GM12875 (cell line): ENCODE measurements around the gene MYBPC2.

Experiments
- H3K4me3 ChIP-seq: one replicate; pipeline ENCODE4 v1.5.1; 2011; ENCODE audit warnings: low read depth, low read length, control low read depth
- CTCF ChIP-seq: IDR thresholded peaks from 2 replicates; pipeline ENCODE4 v1.5.1; 2011; ENCODE audit warnings: low read depth, mild to moderate bottlenecking, control low read depth, inconsistent platforms, low read length, moderate library complexity, borderline replicate concordance; ENCODE audit not compliant: insufficient read depth

Gene MYBPC2

GRCh38 chr19:50493171-50493570 lies 60.5 kb downstream of the MYBPC2 start:
- no peak overlapping the region for H3K4me3 ChIP-seq
- no peak for TF ChIP-seq CTCF

DNA sequence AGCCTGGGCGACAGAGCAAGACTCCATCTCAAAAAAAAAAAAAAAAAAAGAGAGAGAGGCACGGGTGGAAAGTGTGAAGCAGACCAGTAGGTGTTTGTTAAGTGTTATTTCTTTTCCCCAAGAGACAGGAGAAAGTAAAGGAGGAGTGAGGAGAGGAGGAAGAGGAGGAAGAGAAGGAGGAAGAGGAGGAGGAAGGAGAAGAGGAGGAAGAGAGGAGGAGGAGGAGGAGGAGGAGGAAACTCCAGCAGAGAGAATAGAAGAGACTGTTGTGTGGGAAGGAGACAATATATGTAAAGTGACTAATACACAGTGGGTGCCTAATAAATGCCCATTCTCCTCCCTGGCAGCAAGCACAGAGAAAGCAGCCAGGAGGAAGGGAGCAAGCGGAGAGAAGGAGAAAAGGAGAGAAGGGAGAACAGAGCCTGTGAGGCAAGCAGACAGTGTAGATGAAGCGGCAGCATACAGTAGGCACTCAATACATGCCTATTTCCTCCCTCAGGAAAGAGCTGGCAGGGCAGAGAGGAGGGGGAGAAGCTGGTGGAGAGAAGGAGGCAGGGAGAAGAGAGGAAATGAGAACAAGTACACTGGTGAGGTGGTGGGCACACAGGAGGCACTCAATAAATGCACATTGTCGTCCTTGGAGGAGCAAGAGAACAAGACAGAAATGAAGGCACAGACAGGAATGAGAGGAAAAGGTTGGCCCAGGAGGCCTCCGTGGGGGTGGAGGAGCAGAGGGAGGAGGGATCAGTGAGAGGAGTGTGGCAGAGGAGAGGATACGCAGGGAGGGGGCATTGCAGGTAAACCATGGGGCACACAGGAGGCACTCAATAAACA lies 61.7 kb downstream of the MYBPC2 start:
- no peak overlapping the region for H3K4me3 ChIP-seq
- TF ChIP-seq CTCF = no peak

DNA sequence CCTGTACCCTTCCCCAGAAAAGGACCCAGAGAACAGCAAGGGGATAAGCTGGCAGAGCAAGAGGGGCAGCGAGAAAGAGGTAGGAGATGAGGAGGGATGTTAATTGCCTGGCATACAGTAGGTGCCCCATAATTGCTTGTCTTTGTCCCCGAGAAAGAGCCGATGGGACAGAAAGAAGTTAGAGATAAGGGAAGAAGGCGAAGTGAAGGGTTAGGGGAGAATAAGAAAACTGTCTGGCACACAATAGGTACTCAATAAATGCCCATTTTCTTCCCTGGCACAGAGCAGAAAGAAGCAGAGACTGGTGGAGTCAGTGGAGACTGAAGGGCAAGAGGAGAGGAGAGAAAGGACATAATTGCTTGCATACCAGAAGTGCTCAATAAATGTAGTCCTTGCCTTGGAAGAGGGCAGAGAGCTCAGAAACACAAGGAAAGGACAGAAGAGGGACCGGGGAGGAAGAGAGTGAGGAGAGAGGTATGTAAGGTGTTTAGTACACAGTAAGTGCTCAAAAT lies 62.4 kb downstream of the MYBPC2 start:
- TF ChIP-seq CTCF = no peak
- no peak overlapping the region for H3K4me3 ChIP-seq

DNA sequence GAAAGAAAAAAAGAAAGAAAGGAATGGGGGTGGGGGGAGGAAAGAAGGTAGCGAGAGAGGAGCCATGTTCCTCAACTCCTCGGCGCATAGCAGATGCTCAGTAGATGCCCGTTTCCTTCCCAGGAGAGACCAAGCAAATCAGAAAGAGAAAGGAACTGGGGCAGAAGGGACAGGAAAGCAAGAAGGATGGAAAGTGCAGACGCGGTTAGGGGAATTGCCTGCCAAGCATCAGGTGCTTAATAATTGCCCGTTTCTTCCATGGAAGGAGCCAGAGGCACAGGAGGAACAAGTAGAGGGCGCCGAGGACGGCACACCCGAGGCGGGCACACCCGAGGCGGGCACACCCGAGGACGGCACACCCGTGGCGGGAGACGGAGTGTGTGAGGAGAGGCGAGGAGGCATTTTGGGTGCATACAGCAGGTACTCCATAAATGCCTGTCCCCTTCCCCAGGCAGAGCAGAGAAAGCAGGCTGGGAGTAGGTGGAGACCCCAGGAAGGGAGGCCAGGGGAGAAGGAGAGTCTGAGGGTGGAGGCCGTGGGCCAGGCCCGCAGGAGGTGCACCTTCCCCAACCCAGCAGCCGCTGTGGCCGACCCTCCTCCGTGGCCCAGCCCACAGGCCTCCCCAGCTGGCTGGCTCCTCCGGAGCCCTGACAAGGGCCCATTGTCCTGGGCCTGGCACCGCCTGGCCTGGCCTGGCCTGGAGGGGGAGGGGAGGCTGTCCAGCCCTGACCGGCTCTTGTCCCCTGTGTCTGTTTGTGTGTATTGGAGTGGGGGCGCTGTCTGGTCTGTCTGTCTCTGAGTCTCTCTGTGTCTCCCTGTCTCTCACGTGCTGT lies 63.7 kb downstream of the MYBPC2 start:
- no peak for TF ChIP-seq CTCF
- no peak overlapping the region for H3K4me3 ChIP-seq

DNA sequence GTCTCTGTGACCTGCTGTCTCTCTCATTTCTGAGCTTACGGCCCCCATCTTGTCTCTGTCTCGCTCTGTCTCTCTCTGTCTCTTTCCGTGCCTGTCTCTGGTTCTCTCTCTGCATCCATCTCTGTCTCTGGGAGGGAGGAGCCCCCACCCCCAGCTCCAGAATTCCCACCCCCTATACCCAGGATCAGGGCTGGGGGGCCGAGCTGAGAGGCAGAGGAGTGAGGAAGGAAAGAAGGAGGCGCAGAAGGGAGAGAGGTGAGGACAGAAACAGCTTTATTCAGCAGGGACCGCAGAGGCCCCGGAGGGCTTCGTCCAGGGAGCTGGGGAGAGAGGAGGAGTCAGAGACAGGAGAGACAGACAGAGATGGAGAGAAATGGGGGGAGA lies 64.3 kb downstream of the MYBPC2 start:
- H3K4me3 ChIP-seq = no peak overlapping the region
- no peak for TF ChIP-seq CTCF

- no peak overlapping the region for H3K4me3 ChIP-seq
- no peak for TF ChIP-seq CTCF
Observed at GRCh38 chr19:50498219-50499056, 65.7 kb downstream of the MYBPC2 start.
